ENCODE results near the gene FAM174C. TPM values are rescaled to one million over a fixed set of nuclear protein-coding genes. Genes with fewer than 3 reads are reported as not detected.

The FAM174C gene
- polyA plus RNA-seq, 1 of the 3 experiments (the other 2 are of a cell fraction) = 78.0 TPM

GRCh38 chr19:1255186-1256161, 19.9 kb upstream of the FAM174C start:
- no peak overlapping the region for H3K4me3 ChIP-seq (ENCODE audit: low read depth in 2 of 2, low read length in 1 of 2)
- CTCF ChIA-PET = interaction anchor here (0.7 to 18.6 kb wide), 3 partner anchors 10 to 339 kb away, joined by 3 to 594 read pairs (median 99); partner anchors contain the start of genes ATP5F1D and KISS1R
- peaks cover 49 to 53% of the 10 kb centered on the region in 2 experiments for H3K36me3 ChIP-seq (replicated peaks in 1 of 2; ENCODE audit: control insufficient read depth in 1 of 2, insufficient read depth in 2 of 2, low read length in 1 of 2)
- H2AFZ ChIP-seq (ENCODE audit: low read depth) = no peak overlapping the region
- peaks cover 38 to 50% of the 10 kb centered on the region in 2 experiments for H3K4me1 ChIP-seq (ENCODE audit: control insufficient read depth in 1 of 2, insufficient read depth in 2 of 2, low read depth in 1 of 2, low read length in 1 of 2)
- no peak overlapping the region for H3K9ac ChIP-seq
- POLR2A ChIA-PET = interaction anchor here (1.4 to 2.1 kb wide), 2 partner anchors 11 to 13 kb away, joined by 8 to 13 read pairs; partner anchors contain the start of gene CIRBP
- H3K79me2 ChIP-seq (ENCODE audit: insufficient read depth) = peaks cover 75% of the 10 kb centered on the region
- H3K4me2 ChIP-seq = peak overlapping the region; percentile 99; the same call in 1 of the 2 replicates
- H4K20me1 ChIP-seq (ENCODE audit: insufficient read depth) = peaks cover 67% of the 10 kb centered on the region
- no peaks in the 10 kb centered on the region for H3K9me3 ChIP-seq
- H3K9me2 ChIP-seq = no peaks in the 10 kb centered on the region
- 96% methylated on average over 34 of the region's 52 CpGs for WGBS (ENCODE audit: low lambda C conversion rate)
- peak overlapping the region; percentile 26 to 99; a peak in 3 of 4 replicates for H3K27ac ChIP-seq (ENCODE audit: low read depth in 2 of 2, low read length in 1 of 2)
- TF ChIP-seq RAD21 (IDR thresholded peaks at IDR 0.05; ENCODE audit: low read length) = no peak
- TF ChIP-seq, protein P1, sequence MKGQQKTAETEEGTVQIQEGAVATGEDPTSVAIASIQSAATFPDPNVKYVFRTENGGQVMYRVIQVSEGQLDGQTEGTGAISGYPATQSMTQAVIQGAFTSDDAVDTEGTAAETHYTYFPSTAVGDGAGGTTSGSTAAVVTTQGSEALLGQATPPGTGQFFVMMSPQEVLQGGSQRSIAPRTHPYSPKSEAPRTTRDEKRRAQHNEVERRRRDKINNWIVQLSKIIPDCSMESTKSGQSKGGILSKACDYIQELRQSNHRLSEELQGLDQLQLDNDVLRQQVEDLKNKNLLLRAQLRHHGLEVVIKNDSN (IDR thresholded peaks at IDR 0.05; ENCODE audit: borderline replicate concordance, low read depth) = no peak
- no peak for TF ChIP-seq TAF1 (IDR thresholded peaks at IDR 0.05; ENCODE audit: borderline replicate concordance, low read depth, low read length)
- TF ChIP-seq, protein P2, sequence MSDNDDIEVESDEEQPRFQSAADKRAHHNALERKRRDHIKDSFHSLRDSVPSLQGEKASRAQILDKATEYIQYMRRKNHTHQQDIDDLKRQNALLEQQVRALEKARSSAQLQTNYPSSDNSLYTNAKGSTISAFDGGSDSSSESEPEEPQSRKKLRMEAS (IDR thresholded peaks at IDR 0.05; ENCODE audit: low read depth) = no peak
- TF ChIP-seq FOXJ3 (CRISPR knock-in tag; IDR thresholded peaks at IDR 0.05) = no peak
- TF ChIP-seq EZH2phosphoT487 (IDR thresholded peaks at IDR 0.05; ENCODE audit: borderline replicate concordance, low read depth) = no peak
- no peak for TF ChIP-seq GABPA (IDR thresholded peaks at IDR 0.05; ENCODE audit: low read depth)
- no peak for TF ChIP-seq USF2 (IDR thresholded peaks at IDR 0.05; ENCODE audit: borderline replicate concordance, low read depth, low read length)
- TF ChIP-seq GATA2 (CRISPR knock-in tag; IDR thresholded peaks at IDR 0.05) = no peak
- TF ChIP-seq, protein P3, sequence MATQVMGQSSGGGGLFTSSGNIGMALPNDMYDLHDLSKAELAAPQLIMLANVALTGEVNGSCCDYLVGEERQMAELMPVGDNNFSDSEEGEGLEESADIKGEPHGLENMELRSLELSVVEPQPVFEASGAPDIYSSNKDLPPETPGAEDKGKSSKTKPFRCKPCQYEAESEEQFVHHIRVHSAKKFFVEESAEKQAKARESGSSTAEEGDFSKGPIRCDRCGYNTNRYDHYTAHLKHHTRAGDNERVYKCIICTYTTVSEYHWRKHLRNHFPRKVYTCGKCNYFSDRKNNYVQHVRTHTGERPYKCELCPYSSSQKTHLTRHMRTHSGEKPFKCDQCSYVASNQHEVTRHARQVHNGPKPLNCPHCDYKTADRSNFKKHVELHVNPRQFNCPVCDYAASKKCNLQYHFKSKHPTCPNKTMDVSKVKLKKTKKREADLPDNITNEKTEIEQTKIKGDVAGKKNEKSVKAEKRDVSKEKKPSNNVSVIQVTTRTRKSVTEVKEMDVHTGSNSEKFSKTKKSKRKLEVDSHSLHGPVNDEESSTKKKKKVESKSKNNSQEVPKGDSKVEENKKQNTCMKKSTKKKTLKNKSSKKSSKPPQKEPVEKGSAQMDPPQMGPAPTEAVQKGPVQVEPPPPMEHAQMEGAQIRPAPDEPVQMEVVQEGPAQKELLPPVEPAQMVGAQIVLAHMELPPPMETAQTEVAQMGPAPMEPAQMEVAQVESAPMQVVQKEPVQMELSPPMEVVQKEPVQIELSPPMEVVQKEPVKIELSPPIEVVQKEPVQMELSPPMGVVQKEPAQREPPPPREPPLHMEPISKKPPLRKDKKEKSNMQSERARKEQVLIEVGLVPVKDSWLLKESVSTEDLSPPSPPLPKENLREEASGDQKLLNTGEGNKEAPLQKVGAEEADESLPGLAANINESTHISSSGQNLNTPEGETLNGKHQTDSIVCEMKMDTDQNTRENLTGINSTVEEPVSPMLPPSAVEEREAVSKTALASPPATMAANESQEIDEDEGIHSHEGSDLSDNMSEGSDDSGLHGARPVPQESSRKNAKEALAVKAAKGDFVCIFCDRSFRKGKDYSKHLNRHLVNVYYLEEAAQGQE (IDR thresholded peaks at IDR 0.05; ENCODE audit: low read depth, low read length) = no peak
- TF ChIP-seq RFX5 (IDR thresholded peaks at IDR 0.05; ENCODE audit: low read length) = no peak
- TF ChIP-seq CHD2 (IDR thresholded peaks at IDR 0.05; ENCODE audit: low read length, partially characterized antibody) = no peak
- TF ChIP-seq, protein P4, sequence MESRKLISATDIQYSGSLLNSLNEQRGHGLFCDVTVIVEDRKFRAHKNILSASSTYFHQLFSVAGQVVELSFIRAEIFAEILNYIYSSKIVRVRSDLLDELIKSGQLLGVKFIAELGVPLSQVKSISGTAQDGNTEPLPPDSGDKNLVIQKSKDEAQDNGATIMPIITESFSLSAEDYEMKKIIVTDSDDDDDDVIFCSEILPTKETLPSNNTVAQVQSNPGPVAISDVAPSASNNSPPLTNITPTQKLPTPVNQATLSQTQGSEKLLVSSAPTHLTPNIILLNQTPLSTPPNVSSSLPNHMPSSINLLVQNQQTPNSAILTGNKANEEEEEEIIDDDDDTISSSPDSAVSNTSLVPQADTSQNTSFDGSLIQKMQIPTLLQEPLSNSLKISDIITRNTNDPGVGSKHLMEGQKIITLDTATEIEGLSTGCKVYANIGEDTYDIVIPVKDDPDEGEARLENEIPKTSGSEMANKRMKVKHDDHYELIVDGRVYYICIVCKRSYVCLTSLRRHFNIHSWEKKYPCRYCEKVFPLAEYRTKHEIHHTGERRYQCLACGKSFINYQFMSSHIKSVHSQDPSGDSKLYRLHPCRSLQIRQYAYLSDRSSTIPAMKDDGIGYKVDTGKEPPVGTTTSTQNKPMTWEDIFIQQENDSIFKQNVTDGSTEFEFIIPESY (IDR thresholded peaks at IDR 0.05; ENCODE audit: borderline replicate concordance, low read depth) = no peak
- TF ChIP-seq, protein P5, sequence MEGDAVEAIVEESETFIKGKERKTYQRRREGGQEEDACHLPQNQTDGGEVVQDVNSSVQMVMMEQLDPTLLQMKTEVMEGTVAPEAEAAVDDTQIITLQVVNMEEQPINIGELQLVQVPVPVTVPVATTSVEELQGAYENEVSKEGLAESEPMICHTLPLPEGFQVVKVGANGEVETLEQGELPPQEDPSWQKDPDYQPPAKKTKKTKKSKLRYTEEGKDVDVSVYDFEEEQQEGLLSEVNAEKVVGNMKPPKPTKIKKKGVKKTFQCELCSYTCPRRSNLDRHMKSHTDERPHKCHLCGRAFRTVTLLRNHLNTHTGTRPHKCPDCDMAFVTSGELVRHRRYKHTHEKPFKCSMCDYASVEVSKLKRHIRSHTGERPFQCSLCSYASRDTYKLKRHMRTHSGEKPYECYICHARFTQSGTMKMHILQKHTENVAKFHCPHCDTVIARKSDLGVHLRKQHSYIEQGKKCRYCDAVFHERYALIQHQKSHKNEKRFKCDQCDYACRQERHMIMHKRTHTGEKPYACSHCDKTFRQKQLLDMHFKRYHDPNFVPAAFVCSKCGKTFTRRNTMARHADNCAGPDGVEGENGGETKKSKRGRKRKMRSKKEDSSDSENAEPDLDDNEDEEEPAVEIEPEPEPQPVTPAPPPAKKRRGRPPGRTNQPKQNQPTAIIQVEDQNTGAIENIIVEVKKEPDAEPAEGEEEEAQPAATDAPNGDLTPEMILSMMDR (IDR thresholded peaks at IDR 0.05) = no peak
- no peak for TF ChIP-seq TEAD4 (IDR thresholded peaks at IDR 0.05; ENCODE audit: borderline replicate concordance, insufficient read depth)
- no peak for DNase-seq
- peaks cover 76% of the 10 kb centered on the region for H3F3A ChIP-seq (replicated peaks; ENCODE audit: insufficient read depth)
- no peaks in the 10 kb centered on the region for H3K27me3 ChIP-seq (ENCODE audit: insufficient read depth)

All from SK-N-SH (cell line).